AG09309 (cell line): ENCODE measurements around the gene NDUFB5.

Experiments used
- DNase-seq: peaks from one replicate; pipeline ENCODE4 v3.0.0-alpha.2; 2010; ENCODE audit warnings: low read depth
- H3K4me3 ChIP-seq: 2 replicates; pipeline ENCODE4 v1.5.1; 2011; ENCODE audit warnings: mild to moderate bottlenecking, low read depth, low read length, moderate library complexity; ENCODE audit not compliant: control insufficient read depth
- TF ChIP-seq, protein P1 (sequence below): IDR thresholded peaks from 2 replicates; pipeline ENCODE4 v1.5.1; 2011; ENCODE audit warnings: mild to moderate bottlenecking, low read depth, low read length, inconsistent platforms; ENCODE audit not compliant: insufficient read depth, control insufficient read depth; ENCODE audit errors: missing control alignments

NDUFB5 gene

DNA sequence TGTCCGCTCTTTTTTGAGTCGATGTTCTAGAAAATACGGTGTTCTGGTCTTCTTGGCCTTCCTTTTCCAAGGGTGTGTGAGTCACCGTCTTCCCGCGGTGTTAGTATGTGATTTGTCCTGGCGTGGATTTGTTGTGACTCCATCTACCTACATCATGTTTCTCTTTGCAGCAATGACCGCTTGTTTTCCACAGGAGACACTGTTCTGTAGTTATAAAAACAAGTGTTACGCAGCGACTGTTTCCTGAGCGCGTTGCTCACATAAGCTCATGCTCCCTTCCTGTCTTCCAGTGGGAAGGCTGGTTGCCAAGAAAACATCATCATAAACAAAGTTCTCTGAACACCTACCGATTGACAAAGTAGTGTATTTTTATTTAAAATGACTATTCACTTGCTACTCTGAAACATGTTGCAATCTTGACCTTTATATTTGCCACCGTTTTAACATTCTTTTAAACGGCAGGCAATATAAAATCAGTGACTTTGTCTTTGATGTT is 67.2 kb downstream of the NDUFB5 start:
- DNase-seq, result no peak
- no peak overlapping the region for H3K4me3 ChIP-seq
- TF ChIP-seq, protein P1, sequence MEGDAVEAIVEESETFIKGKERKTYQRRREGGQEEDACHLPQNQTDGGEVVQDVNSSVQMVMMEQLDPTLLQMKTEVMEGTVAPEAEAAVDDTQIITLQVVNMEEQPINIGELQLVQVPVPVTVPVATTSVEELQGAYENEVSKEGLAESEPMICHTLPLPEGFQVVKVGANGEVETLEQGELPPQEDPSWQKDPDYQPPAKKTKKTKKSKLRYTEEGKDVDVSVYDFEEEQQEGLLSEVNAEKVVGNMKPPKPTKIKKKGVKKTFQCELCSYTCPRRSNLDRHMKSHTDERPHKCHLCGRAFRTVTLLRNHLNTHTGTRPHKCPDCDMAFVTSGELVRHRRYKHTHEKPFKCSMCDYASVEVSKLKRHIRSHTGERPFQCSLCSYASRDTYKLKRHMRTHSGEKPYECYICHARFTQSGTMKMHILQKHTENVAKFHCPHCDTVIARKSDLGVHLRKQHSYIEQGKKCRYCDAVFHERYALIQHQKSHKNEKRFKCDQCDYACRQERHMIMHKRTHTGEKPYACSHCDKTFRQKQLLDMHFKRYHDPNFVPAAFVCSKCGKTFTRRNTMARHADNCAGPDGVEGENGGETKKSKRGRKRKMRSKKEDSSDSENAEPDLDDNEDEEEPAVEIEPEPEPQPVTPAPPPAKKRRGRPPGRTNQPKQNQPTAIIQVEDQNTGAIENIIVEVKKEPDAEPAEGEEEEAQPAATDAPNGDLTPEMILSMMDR, result no peak

DNA sequence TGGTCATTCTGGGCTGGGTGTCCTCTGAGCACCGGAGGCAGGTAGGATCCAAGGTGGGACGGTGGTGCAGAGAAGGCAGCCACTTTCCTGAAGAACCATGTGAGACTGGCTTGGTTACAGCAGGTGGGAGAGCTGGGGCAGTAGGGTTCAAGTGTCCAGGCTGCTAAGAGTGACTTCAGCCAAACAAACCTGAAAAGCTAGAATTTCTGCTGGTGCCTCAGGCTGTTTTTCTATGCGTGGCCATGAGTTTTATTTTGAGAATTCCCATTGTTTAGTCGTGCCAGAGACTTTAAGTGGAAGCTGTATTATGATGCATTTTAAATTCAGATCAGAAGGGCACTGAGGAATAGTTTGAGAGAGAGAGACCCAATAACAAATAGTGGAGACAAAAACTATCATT is 68.3 kb downstream of the NDUFB5 start:
- DNase-seq, result no peak
- H3K4me3 ChIP-seq, result no peak overlapping the region
- TF ChIP-seq, protein P1, result no peak

DNA sequence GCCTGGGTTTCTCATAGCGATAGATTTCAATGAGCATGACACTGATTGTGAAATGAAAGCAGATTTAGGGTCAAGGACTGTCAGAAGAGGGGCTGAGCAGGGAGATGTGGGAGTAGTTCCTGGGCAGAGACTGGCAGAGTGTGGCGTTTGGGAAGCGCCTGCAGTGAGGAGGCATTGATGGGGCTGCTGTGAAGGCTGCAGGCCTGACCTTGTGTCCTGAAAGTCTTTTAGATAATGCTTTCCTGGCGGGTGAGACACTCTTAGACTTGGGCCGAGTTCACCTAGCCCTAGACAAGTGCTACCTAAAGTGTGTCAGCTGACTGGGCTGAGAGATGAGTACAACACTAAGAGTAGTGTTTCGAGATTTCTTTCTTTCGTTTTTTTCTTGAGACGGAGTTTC is 68.9 kb downstream of the NDUFB5 start:
- TF ChIP-seq, protein P1, result no peak
- no peak overlapping the region for H3K4me3 ChIP-seq
- no peak for DNase-seq

DNA sequence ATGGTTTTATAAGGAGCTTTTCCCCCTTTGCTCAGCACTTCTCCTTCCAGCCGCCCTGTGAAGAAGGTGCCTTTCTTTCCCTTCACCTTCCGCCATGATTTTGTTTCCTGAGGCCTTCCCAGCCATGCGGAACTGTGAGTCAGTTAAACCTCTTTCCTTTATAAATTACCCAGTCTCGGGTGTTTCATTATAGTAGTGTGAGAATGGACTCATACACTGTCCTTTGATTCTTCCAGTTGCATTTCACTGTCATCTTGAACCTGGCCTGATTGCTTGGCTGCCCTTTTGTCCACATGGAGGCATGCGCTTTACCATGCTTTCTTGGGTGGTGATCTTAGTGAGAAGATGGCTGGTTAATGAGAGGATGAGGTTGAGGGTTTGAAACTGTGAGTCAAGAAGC is 71.5 kb downstream of the NDUFB5 start:
- TF ChIP-seq, protein P1, result no peak
- no peak for DNase-seq
- H3K4me3 ChIP-seq, result no peak overlapping the region
